ENCODE data around the gene AHSA1.

The AHSA1 gene

GRCh38 chr14:77503138-77503537, 45.2 kb downstream of the AHSA1 start:
- no peaks in the 10 kb centered on the region for H3K9me3 ChIP-seq (ENCODE audit: insufficient read depth, low read length)
- H4K20me1 ChIP-seq (ENCODE audit: insufficient read depth, low read length), result no peaks in the 10 kb centered on the region
- H3K27ac ChIP-seq (ENCODE audit: low read length), result no peak overlapping the region
- no peaks in the 10 kb centered on the region for H3K36me3 ChIP-seq (replicated peaks; ENCODE audit: low read depth, low read length)
- no peak overlapping the region for H3K4me3 ChIP-seq (ENCODE audit: low read length)
- no peak overlapping the region for H3K9ac ChIP-seq (ENCODE audit: low read length)
- no peak overlapping the region for H2AFZ ChIP-seq (ENCODE audit: low read depth, low read length)
- no peaks in the 10 kb centered on the region for H3K27me3 ChIP-seq (ENCODE audit: low read depth, low read length)
- H3K4me1 ChIP-seq (ENCODE audit: low read length), result no peaks in the 10 kb centered on the region
- H3K79me2 ChIP-seq (ENCODE audit: low read length), result no peaks in the 10 kb centered on the region
- no peak for TF ChIP-seq EZH2phosphoT487 (IDR thresholded peaks at IDR 0.05; ENCODE audit: low read depth)
- TF ChIP-seq CTCF (IDR thresholded peaks at IDR 0.05; ENCODE audit: low read depth, low read length), result no peak
- no peak overlapping the region for H3K4me2 ChIP-seq (ENCODE audit: low read length)

- H3K4me2 ChIP-seq (ENCODE audit: low read length), result no peak overlapping the region
- H3K27me3 ChIP-seq (ENCODE audit: low read depth, low read length), result no peaks in the 10 kb centered on the region
- H3K4me1 ChIP-seq (ENCODE audit: low read length), result no peaks in the 10 kb centered on the region
- H3K36me3 ChIP-seq (replicated peaks; ENCODE audit: low read depth, low read length), result no peaks in the 10 kb centered on the region
- no peak overlapping the region for H3K27ac ChIP-seq (ENCODE audit: low read length)
- H4K20me1 ChIP-seq (ENCODE audit: insufficient read depth, low read length), result no peaks in the 10 kb centered on the region
- H3K79me2 ChIP-seq (ENCODE audit: low read length), result no peaks in the 10 kb centered on the region
- no peak overlapping the region for H2AFZ ChIP-seq (ENCODE audit: low read depth, low read length)
- TF ChIP-seq EZH2phosphoT487 (IDR thresholded peaks at IDR 0.05; ENCODE audit: low read depth), result no peak
- no peak for TF ChIP-seq CTCF (IDR thresholded peaks at IDR 0.05; ENCODE audit: low read depth, low read length)
- no peaks in the 10 kb centered on the region for H3K9me3 ChIP-seq (ENCODE audit: insufficient read depth, low read length)
- H3K4me3 ChIP-seq (ENCODE audit: low read length), result no peak overlapping the region
- H3K9ac ChIP-seq (ENCODE audit: low read length), result no peak overlapping the region
Observed at GRCh38 chr14:77505031-77505430, 47.1 kb downstream of the AHSA1 start.

DNA sequence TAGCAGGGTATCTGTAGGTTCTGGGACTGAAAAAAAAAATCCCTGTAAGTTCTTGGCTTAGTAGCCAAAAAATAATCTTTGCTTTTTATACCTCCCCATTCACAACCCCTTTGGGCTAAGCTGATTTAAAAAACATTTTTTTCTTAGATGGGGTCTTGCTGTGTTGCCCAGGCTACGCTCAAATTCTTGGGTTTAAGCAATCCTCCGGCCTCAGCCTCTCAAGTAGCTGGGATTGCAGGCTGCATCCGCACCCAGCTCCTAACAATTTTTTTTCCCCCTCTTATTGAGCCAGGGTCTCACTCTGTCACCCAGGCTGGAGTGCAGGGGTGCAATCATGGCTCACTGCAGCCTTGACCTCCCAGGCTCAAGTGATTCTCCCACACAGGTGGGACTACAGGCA, 49.9 kb downstream of the AHSA1 start:
- no peaks in the 10 kb centered on the region for H3K9me3 ChIP-seq (ENCODE audit: insufficient read depth, low read length)

DNA sequence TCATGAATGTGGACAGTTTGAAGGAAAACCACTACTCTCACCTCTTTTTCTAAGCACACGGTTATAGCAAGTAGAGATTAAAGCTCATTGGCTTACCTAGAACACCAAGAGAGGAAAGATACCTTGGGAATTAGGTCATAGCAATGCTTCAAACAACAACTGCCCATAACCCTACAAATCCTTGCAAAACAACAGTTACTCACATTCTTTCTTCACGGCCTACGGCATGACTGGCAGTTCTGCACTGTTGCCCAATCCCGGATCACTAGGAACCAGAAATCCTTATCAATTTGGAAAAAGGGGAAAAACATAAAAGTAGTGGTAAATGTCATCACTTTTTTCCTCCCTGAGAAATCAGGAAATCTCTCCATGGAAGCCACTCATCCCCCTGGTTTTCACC, 50.4 kb downstream of the AHSA1 start:
- H3K4me2 ChIP-seq (ENCODE audit: low read length), result no peak overlapping the region

More for the DNA sequence above, 49.9 kb downstream of the AHSA1 start:
- Histone ChIP-seq H3K27ac (ENCODE audit: low read length) (no peak overlapping the region), H3K4me1 (ENCODE audit: low read length) (no peaks in the 10 kb centered on the region), H3K27me3 (ENCODE audit: low read depth, low read length) (no peaks in the 10 kb centered on the region), H3K79me2 (ENCODE audit: low read length) (no peaks in the 10 kb centered on the region), H3K36me3 (replicated peaks; ENCODE audit: low read depth, low read length) (peaks cover 7% of the 10 kb centered on the region), H2AFZ (ENCODE audit: low read depth, low read length) (no peak overlapping the region), H4K20me1 (ENCODE audit: insufficient read depth, low read length) (no peaks in the 10 kb centered on the region), H3K4me2 (ENCODE audit: low read length) (no peak overlapping the region), H3K4me3 (ENCODE audit: low read length) (no peak overlapping the region), H3K9ac (ENCODE audit: low read length) (no peak overlapping the region)
- TF ChIP-seq EZH2phosphoT487 (IDR thresholded peaks at IDR 0.05; ENCODE audit: low read depth) (no peak), CTCF (IDR thresholded peaks at IDR 0.05; ENCODE audit: low read depth, low read length) (no peak)

More for the DNA sequence above, 50.4 kb downstream of the AHSA1 start:
- Histone ChIP-seq H3K36me3 (replicated peaks; ENCODE audit: low read depth, low read length) (peaks cover 7% of the 10 kb centered on the region), H3K9ac (ENCODE audit: low read length) (no peak overlapping the region), H3K79me2 (ENCODE audit: low read length) (no peaks in the 10 kb centered on the region), H2AFZ (ENCODE audit: low read depth, low read length) (no peak overlapping the region), H3K27me3 (ENCODE audit: low read depth, low read length) (no peaks in the 10 kb centered on the region), H3K27ac (ENCODE audit: low read length) (no peak overlapping the region), H3K4me3 (ENCODE audit: low read length) (no peak overlapping the region), H3K9me3 (ENCODE audit: insufficient read depth, low read length) (no peaks in the 10 kb centered on the region), H3K4me1 (ENCODE audit: low read length) (no peaks in the 10 kb centered on the region), H4K20me1 (ENCODE audit: insufficient read depth, low read length) (no peaks in the 10 kb centered on the region)
- TF ChIP-seq EZH2phosphoT487 (IDR thresholded peaks at IDR 0.05; ENCODE audit: low read depth), result no peak
- TF ChIP-seq CTCF (IDR thresholded peaks at IDR 0.05; ENCODE audit: low read depth, low read length), result no peak

Data from OCI-LY3 (cell line).